Endothelial cell of umbilical vein (primary cell): ENCODE measurements around the gene CHRNA1.

Experiments used
- EZH2 ChIP-seq: IDR thresholded peaks from 2 replicates; pipeline ENCODE4 v1.6.1; 2012; ENCODE audit warnings: borderline replicate concordance, low read depth, mild to moderate bottlenecking, moderate library complexity, low read length, inconsistent platforms; ENCODE audit not compliant: severe bottlenecking
- FOS ChIP-seq: IDR thresholded peaks from 2 replicates; pipeline ENCODE4 v1.6.1; 2011; ENCODE audit warnings: mild to moderate bottlenecking, low read length, moderate library complexity, borderline replicate concordance; ENCODE audit not compliant: insufficient read depth
- GATA2 ChIP-seq: IDR thresholded peaks from 2 replicates; pipeline ENCODE4 v1.7.0; 2011; ENCODE audit warnings: low read depth, mild to moderate bottlenecking, moderate library complexity, mixed read lengths, low read length; ENCODE audit not compliant: insufficient read length, insufficient read depth
- JUN ChIP-seq: IDR thresholded peaks from 2 replicates; pipeline ENCODE4 v1.6.1; 2011; ENCODE audit warnings: borderline replicate concordance, low read depth; ENCODE audit not compliant: insufficient read length, insufficient read depth
- MYC ChIP-seq: IDR thresholded peaks from one replicate; pipeline ENCODE4 v1.6.1; 2011; ENCODE audit warnings: mild to moderate bottlenecking, low read depth, low read length
- POLR2A ChIP-seq: IDR thresholded peaks from 2 replicates; pipeline ENCODE4 v1.6.1; 2012; ENCODE audit warnings: low read depth, mild to moderate bottlenecking, control low read depth, low read length
- POLR2AphosphoS5 ChIP-seq: IDR thresholded peaks from 2 replicates; pipeline ENCODE4 v1.6.1; 2012; ENCODE audit warnings: low read depth, mild to moderate bottlenecking, control low read depth, low read length, moderate library complexity; ENCODE audit not compliant: insufficient read depth
- TF ChIP-seq, protein P1 (sequence below), 2 donors: IDR thresholded peaks; 1 replicate in 1 of 2; 2 replicates in 1 of 2; pipeline ENCODE4 v1.5.1; 2011; ENCODE audit warnings: low read length in 2 of 2, mild to moderate bottlenecking in 2 of 2, moderate library complexity in 2 of 2, control low read depth in 1 of 2, inconsistent platforms in 1 of 2, low read depth in 1 of 2; ENCODE audit not compliant: insufficient read depth in 1 of 2; ENCODE audit errors: extremely low read depth in 1 of 2
- TF ChIP-seq, protein P2 (sequence below): IDR thresholded peaks from 2 replicates; pipeline ENCODE4 v1.6.1; 2011; ENCODE audit not compliant: insufficient read depth, insufficient read length

DNA sequence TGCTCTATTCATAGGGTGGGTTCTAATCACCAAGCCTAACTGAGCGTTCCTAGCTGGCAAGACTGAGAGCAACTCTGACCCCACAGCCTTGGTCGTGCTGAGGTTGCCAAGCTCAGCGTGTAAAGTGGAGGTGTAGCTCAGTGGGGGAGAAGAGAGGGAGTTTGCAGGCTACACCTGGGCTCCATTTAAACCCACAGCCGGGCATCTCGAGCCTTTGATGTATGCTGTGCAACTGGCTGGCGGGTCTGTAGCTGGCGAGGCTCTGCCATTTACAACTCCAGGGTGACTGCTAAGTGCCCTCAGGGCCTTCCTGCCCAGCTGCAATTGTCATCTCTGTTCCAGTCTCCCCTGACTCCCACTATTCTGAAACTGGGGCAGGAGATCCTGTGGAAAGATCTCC, 20.0 kb upstream of the CHRNA1 start:
- TF ChIP-seq, protein P1, sequence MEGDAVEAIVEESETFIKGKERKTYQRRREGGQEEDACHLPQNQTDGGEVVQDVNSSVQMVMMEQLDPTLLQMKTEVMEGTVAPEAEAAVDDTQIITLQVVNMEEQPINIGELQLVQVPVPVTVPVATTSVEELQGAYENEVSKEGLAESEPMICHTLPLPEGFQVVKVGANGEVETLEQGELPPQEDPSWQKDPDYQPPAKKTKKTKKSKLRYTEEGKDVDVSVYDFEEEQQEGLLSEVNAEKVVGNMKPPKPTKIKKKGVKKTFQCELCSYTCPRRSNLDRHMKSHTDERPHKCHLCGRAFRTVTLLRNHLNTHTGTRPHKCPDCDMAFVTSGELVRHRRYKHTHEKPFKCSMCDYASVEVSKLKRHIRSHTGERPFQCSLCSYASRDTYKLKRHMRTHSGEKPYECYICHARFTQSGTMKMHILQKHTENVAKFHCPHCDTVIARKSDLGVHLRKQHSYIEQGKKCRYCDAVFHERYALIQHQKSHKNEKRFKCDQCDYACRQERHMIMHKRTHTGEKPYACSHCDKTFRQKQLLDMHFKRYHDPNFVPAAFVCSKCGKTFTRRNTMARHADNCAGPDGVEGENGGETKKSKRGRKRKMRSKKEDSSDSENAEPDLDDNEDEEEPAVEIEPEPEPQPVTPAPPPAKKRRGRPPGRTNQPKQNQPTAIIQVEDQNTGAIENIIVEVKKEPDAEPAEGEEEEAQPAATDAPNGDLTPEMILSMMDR (IDR thresholded peaks at IDR 0.05; ENCODE audit: extremely low read depth in 1 of 2, insufficient read depth in 1 of 2, low read depth in 1 of 2, low read length in 2 of 2): no peak
- TF ChIP-seq EZH2 (no peak), POLR2A (no peak), POLR2AphosphoS5 (no peak), GATA2 (no peak), MYC (no peak), FOS (no peak), JUN (no peak)
- TF ChIP-seq, protein P2, sequence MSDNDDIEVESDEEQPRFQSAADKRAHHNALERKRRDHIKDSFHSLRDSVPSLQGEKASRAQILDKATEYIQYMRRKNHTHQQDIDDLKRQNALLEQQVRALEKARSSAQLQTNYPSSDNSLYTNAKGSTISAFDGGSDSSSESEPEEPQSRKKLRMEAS: no peak
